NCI-H82 (cell line): Measurements from ENCODE around the gene CCT3.

ENCODE experiments used
- DNase-seq: peaks from one replicate; lab custom pipeline; 2025; lab: John Stamatoyannopoulos, UW

Gene CCT3

GRCh38 chr1:156320560-156320959, 17.5 kb downstream of the CCT3 start:
- DNase-seq: no peak

- peak; percentile 49 for DNase-seq
Measured at GRCh38 chr1:156319664-156320063, 18.4 kb downstream of the CCT3 start.

DNA sequence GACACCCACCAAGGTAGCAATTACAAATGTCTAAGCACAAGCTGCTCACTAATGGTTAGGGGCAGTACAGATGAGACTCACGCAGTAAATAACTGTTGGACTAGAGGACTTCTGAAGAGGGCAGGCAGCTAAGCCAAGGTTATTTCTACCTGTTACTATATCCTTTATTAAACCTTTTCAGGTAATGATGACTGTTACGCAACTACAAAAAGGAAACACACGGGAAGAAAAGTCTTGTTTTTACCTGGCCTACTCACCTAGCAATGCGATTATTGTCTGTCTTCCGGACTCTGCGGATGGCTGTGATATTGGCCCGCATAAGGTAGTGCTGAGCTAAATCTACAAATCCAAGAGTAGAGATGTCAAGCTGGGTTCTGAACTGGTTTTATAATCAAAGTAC, 21.2 kb downstream of the CCT3 start:
- no peak for DNase-seq

DNA sequence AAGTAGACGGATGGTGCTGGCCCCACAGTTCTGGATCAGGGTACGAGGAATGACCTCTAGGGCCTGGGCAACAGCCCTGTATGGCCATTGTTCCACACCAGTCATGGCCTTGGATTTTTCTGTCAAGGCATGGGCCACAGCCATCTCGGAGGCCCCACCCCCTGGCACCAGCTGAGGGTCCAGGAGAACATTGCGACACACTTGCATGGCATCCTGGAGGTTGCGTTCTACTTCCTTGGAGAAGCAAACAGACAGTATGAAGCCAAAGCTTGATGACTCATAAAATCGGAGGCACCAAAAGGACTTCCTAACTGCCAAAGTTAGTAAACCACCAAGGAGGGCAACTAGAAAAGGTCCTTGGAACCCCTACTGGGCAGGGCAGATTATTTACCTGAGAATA, 27.1 kb downstream of the CCT3 start:
- no peak for DNase-seq

GRCh38 chr1:156308078-156308477, 30.0 kb downstream of the CCT3 start:
- DNase-seq: no peak

GRCh38 chr1:156305215-156305614, 32.9 kb downstream of the CCT3 start:
- no peak for DNase-seq

DNA sequence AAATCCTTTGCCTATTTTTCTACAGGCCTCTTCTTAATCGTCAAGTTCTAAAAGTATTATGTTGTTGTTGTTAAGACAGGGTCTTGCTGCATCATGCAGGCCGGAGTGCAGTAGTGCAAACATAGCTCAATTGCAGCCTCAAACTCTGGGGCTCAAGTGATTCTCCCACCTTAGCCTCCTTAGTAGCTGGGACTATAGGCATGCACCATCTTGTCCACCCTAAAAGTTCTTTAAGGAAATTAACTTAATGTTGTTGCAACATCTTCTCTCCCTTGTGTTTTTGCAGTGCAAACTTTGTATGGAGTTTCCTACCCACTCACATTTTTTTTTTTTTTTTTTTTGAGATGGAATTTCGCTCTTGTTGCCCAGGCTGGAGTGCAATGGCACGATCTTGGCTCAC, 34.9 kb downstream of the CCT3 start:
- DNase-seq: no peak

GRCh38 chr1:156298852-156299357, 39.2 kb downstream of the CCT3 start, which contains the start of gene VHLL:
Gene VHLL, minus strand, starts transcription at chr1:156299307. Its CDS starts 118 bp downstream, at chr1:156299189.
- no peak for DNase-seq

DNA sequence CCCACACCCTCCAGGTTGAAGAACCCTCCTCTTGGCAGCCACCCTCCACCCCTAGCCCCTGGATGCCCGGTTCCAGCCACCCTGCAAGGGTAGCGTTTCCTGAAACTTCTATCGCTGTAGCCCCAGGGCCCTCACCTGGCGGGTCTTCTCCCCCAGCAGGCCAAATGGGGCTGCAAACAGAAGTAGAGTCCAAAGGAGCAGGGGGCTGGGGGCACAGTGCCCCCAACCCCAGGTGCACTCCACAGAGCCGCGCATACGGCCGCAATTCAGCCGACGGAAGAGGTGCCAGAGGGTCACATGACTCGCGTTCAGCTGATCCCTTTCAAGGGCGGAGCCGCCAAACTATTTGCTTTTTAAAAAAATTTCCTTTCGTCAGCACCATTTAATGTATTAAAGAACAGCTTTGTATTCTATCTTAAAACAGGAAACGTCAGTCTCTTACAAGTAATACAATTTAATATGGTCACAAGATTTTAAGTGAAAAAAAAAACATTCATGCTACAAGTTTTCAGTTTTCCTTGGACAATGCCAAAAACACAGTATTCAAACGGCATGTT, 42.6 kb downstream of the CCT3 start, which contains the start of gene GLMP:
GLMP (minus strand) TSS at position 289 of the 557 bp plus-strand sequence; CDS start at position 255, 34 bp downstream.
- DNase-seq: peak; percentile 84

DNA sequence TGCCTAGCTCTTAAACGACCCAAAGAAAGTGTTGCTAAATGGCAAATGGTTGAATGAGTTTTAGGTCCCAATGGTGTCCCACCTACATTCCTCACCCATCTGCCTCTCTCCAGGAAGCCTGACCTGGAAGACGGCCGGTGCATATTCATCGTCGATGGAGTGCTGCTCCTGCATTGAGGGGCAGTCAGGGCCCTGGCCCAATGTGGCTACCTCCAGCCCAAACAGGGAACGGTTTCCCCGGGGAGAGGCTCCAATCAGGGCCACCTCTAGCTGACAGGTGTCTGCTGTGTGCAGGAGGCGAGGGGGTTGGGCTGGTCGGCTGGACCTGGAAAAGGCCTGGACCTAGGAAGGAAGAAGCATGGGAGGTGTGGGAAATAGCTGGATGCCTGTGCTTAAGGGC, 44.2 kb downstream of the CCT3 start:
- no peak for DNase-seq

GRCh38 chr1:156293098-156293434, 45.0 kb downstream of the CCT3 start:
- no peak for DNase-seq

- DNase-seq: peak; percentile 68
Measured at GRCh38 chr1:156291226-156292061, 46.6 kb downstream of the CCT3 start.

GRCh38 chr1:156289857-156290256, 48.2 kb downstream of the CCT3 start:
- no peak for DNase-seq

DNA sequence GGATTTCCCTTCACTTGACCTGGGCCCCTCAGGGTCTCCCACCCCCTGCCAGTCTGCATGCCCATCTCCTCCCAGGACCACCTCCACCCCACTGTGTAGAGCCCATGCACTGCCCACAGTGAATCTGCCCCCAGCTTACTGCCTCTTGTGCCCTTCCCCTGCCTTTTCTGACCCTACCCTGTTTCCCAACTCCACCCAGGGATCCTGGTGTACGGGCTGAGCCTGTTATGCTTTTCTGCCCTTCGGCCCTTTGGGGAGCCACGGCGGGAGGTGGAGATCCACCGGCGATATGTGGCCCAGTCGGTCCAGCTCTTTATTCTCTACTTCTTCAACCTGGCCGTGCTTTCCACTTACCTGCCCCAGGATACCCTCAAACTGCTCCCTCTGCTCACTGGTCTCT, 52.0 kb downstream of the CCT3 start:
- no peak for DNase-seq

DNA sequence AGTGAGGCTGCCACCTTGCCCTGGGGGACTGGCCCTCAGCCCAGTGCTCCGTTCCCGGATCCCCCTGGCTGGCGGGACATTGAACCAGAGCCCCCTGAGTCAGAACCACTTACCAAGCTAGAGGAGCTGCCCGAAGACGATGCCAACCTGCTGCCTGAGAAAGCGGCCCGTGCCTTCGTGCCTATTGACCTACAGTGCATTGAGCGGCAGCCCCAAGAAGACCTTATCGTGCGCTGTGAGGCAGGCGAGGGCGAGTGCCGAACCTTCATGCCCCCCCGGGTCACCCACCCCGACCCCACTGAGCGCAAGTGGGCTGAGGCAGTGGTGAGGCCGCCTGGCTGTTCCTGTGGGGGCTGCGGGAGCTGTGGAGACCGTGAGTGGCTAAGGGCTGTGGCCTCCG, 52.7 kb downstream of the CCT3 start:
- DNase-seq: no peak

- no peak for DNase-seq
Measured at GRCh38 chr1:156284757-156285156, 53.3 kb downstream of the CCT3 start.

- no peak for DNase-seq
Measured at GRCh38 chr1:156284112-156284511, 54.0 kb downstream of the CCT3 start, which contains the start of gene TMEM79. Gene TMEM79, plus strand, starts transcription at chr1:156284325. Its CDS starts 902 bp downstream, at chr1:156285227.

DNA sequence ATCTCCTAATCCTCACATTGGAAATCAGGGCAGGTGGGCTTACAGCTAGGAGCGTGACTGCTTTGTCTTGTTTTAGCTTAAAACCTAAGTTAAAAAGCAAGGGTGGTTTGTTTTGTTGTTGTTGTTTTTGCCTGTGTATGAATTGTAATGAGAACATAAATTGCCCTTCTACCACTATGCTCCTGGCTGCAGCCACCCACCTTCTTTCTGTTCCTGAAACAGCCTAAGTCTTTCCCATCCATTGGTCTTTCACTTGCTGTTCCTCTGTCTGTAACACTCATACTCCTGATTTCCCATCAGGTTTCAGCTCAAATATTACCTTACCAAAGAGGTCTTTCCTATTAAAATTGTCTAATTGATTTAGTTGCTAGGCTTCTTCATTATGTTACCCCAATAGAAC, 54.6 kb downstream of the CCT3 start:
- peak; percentile 56 for DNase-seq

DNA sequence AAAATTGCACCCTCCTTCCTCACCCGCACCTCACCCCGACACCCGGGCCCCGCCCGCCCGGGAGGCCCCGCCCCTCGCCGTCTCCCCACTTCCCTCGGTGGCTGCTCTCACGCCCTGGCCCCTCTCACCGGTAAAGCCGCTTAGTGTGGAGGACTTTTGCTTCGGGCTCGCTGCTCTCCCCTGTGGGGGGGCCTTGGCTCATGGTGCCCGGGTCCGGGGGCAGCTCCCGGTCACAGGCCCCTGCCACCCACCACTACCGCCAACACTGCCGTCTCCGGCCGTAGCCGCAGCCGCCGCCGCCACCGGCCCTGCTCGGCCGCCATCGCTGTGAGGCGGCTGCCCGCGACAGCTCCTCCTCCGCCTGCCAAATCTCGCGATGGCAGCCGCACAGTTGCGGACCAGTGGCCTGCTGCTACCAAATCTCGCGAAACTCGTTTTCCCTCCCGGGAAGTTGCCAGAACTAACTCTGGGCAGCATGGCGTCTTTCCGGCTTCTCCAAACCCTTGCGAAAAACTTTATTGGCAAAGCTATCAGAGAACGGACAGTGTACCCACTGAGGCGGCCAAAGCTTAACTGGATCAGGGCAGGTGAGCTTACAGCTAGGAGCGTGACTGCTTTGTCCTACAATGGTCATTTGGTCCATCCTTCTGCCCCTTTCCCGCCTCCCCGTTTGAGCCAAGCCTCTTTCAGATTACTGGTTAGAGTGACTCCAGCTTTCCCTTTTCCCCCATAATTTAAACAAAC, 55.4 kb downstream of the CCT3 start, which contains the start of gene SMG5:
SMG5 (minus strand) TSS at position 347 of the 744 bp plus-strand sequence; CDS start at position 202, 145 bp downstream.
- peak; percentile 100 for DNase-seq

GRCh38 chr1:156281693-156282478, 56.2 kb downstream of the CCT3 start:
- peak; percentile 75 for DNase-seq

- no peak for DNase-seq
Measured at GRCh38 chr1:156281281-156281680, 56.8 kb downstream of the CCT3 start.

DNA sequence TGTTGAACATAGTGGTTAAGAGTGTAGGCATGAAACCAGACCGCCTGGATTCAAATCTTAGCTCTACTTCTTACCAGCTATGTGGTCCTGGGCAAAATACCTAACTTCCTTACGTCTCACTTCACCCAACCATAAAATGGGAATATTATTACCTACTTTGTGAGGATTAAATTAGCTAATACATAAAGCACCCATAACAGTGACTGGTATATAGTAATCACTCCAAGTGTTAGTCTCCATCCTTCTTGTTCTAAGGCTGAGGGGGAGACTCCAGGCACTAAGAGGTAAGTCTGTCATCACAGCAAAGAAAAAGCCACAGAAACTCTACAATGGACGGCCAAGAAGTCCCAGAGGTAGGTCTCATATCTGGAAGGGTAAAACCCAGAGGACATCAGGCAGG, 58.3 kb downstream of the CCT3 start:
- DNase-seq: no peak
